Naive thymus-derived CD4-positive, alpha-beta T cell (primary cell): Measurements from ENCODE around the gene FAF1. TPM values are rescaled to one million over a fixed set of nuclear protein-coding genes. Genes with fewer than 3 reads are reported as not detected.
"Not testable (repeated sequence)": the region's sequence is repeated elsewhere in the genome, so short reads cannot be mapped to it uniquely, and the experiment has no call there.

Experiments
- ATAC-seq: fragments of 150-1000 bp; cut with Tn5 transposase; 2 replicates; pipeline ENCODE4 v1.10.0; 2021; ENCODE audit warnings: mild to moderate bottlenecking, moderate library complexity
- CTCF ChIA-PET: fragments of 350-600 bp; sonication (Branson Sonifier 250); formaldehyde crosslinking; loops from one replicate; lab custom pipeline; 2021; ENCODE audit warnings: antibody characterized with exemption; lab: Charles Lee
- POLR2A ChIA-PET: fragments of 350-600 bp; sonication (Branson Sonifier 250); formaldehyde crosslinking; loops from one replicate; lab custom pipeline; 2021; ENCODE audit warnings: antibody characterized with exemption, inconsistent platforms; lab: Charles Lee
- DNase-seq, 9 donors: peaks; one replicate each; pipeline versions ENCODE4 v3.0.0 to v3.0.0-alpha.2; 2020 to 2022; ENCODE audit warnings: mixed read lengths in 1 of 9
- H3K27ac ChIP-seq: one replicate; pipeline ENCODE4 v1.7.0; 2013; ENCODE audit warnings: mild to moderate bottlenecking, low read depth, low read length, moderate library complexity
- H3K27me3 ChIP-seq, 2 donors: one replicate each; pipeline ENCODE4 v1.7.0; 2013; ENCODE audit warnings: low read length in 2 of 2, mild to moderate bottlenecking in 2 of 2, moderate library complexity in 2 of 2; ENCODE audit not compliant: control insufficient read depth in 2 of 2, insufficient read depth in 2 of 2
- H3K36me3 ChIP-seq, 3 experiments: 1 replicate in 2 of 3; 2 replicates in 1 of 3; pipeline ENCODE4 v1.7.0; 2013; ENCODE audit warnings: low read length in 3 of 3, mild to moderate bottlenecking in 3 of 3, moderate library complexity in 1 of 3; ENCODE audit not compliant: insufficient read depth in 3 of 3, control insufficient read depth in 2 of 3
- H3K4me1 ChIP-seq, 2 donors: one replicate each; pipeline ENCODE4 v1.7.0; 2013; ENCODE audit warnings: low read length in 2 of 2, mild to moderate bottlenecking in 2 of 2, moderate library complexity in 1 of 2; ENCODE audit not compliant: control insufficient read depth in 2 of 2, insufficient read depth in 2 of 2
- H3K4me3 ChIP-seq: 2 replicates; pipeline ENCODE4 v1.7.0; 2013; ENCODE audit warnings: mild to moderate bottlenecking, low read length
- H3K9me3 ChIP-seq, 3 experiments: 1 replicate in 2 of 3; 2 replicates in 1 of 3; pipeline ENCODE4 v1.7.0; 2013; ENCODE audit warnings: low read length in 3 of 3; ENCODE audit not compliant: control insufficient read depth in 2 of 3
- H3K27ac Mint-ChIP-seq, 9 donors: one replicate each; pipeline ENCODE4 v1.8.0; 2020 to 2022; ENCODE audit warnings: mixed read lengths in 9 of 9, mild to moderate bottlenecking in 8 of 9, moderate library complexity in 5 of 9, inconsistent platforms in 2 of 9
- H3K27me3 Mint-ChIP-seq, 5 donors: one replicate each; pipeline ENCODE4 v1.8.0; 2021 to 2022; ENCODE audit warnings: mixed read lengths in 5 of 5, mild to moderate bottlenecking in 1 of 5
- H3K36me3 Mint-ChIP-seq, 5 donors: one replicate each; pipeline ENCODE4 v1.8.0; 2020 to 2022; ENCODE audit warnings: mixed read lengths in 5 of 5, mild to moderate bottlenecking in 3 of 5, inconsistent platforms in 1 of 5
- H3K4me1 Mint-ChIP-seq, 7 donors: one replicate each; pipeline ENCODE4 v1.8.0; 2020 to 2022; ENCODE audit warnings: mixed read lengths in 7 of 7, mild to moderate bottlenecking in 3 of 7, inconsistent platforms in 1 of 7
- H3K4me3 Mint-ChIP-seq, 10 donors: one replicate each; pipeline ENCODE4 v1.8.0; 2020 to 2022; ENCODE audit warnings: mild to moderate bottlenecking in 10 of 10, mixed read lengths in 10 of 10, moderate library complexity in 6 of 10, inconsistent platforms in 2 of 10
- H3K9me3 Mint-ChIP-seq, 11 donors: one replicate each; pipeline ENCODE4 v1.8.0; 2020 to 2022; ENCODE audit warnings: mixed read lengths in 11 of 11, mild to moderate bottlenecking in 4 of 11, inconsistent platforms in 1 of 11, moderate library complexity in 1 of 11
- intact Hi-C, 2 donors: fragments of 100-400 bp; cut with micrococcal nuclease; formaldehyde crosslinking; loops; one replicate each; pipeline ENCODE4 v1.15.1; 2023
- polyA plus RNA-seq, 2 donors: library from polyadenylated mRNA; unstranded; fragments of 300-500 nt; fragmentation: Illumina TruSeq; gene quantifications; one replicate each; pipeline ENCODE4 v1.2.3, GENCODE V29; 2021
- total RNA-seq, 6 experiments: library from RNA in 5 of 6; stranded (reverse) in 5 of 6; gene quantifications; 1 replicate in 5 of 6; 2 replicates in 1 of 6; pipeline ENCODE4 v1.2.3 and lab custom pipeline; 2021 to 2026

Gene FAF1
- total and polyA plus RNA-seq, 7 experiments from 2014 or later = 36.9 to 66.6 (median 48.5) TPM

DNA sequence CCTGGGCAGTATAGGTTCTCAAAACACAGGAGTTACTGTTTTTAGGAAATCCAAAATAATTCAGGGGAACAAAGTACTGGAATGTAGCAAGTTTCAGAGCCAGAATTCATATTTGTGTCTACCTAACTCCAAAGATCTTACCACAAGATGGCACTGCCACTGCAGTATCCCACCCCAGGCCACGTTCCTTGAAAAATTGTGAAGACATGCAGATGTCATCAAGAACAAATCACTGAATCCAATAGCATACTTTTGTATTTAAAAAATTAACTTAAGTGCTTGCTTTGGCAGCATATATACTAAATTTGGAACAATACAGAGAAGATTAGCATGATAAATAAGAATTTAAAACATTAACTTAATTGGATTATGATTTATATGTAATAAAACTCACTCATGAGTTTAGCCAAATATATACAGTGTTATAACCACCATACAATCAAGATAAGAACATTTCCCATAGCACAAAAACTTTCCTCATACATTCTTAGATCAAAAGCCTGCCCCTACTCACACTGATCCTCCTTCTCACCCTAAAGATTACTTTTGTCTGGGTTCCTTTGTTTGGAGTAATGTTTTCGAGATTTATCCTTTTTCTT lies 209.9 kb downstream of the FAF1 start:
- H3K27ac Mint-ChIP-seq = no peak overlapping the region
- peaks cover 0 to 37% (median 30%) of the 10 kb centered on the region in 5 donors for H3K36me3 Mint-ChIP-seq
- peaks cover 0 to 7% (median 0%) of the 10 kb centered on the region in 7 donors for H3K4me1 Mint-ChIP-seq
- Histone ChIP-seq H3K36me3 (peaks cover 0 to 19% (median 0%) of the 10 kb centered on the region in 3 experiments), H3K27me3 (no peaks in the 10 kb centered on the region), H3K9me3 (no peaks in the 10 kb centered on the region), H3K4me1 (no peaks in the 10 kb centered on the region), H3K4me3 (no peak overlapping the region), H3K27ac (no peak overlapping the region)
- H3K27me3 Mint-ChIP-seq = no peaks in the 10 kb centered on the region
- peaks cover 0 to 2% (median 0%) of the 10 kb centered on the region in 11 donors for H3K9me3 Mint-ChIP-seq
- CTCF ChIA-PET = no interaction called here
- no peak for DNase-seq
- ATAC-seq = no peak
- POLR2A ChIA-PET = no interaction called here
- no peak overlapping the region for H3K4me3 Mint-ChIP-seq
- intact Hi-C loops = loop anchor here in 1 of 2 donors (1.0 kb wide), 1 partner anchor 439 kb away; no protein-coding TSS in a partner anchor

DNA sequence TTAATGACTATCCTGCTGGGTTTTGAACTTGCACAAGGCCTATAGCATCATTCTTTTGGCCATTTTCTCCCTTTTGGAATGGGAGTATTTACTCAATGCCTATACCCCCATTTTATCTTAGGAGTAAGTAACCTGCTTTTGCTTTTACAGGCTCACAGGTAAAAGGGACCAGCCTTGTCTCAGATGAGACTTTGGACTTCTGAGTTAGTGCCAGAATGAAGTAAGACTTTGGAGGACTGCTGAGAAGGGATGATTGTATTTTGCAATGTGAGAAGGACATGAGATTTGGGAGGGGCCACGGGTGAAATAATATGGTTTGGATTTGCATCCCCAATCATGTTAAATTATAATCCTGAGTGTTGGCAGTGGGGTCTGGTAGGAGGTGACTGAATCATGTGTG lies 212.7 kb downstream of the FAF1 start:
- DNase-seq (no peak), ATAC-seq (no peak)
- Histone ChIP-seq H3K27ac (no peak overlapping the region), H3K4me1 (no peaks in the 10 kb centered on the region), H3K27me3 (no peaks in the 10 kb centered on the region), H3K36me3 (peaks cover 0 to 19% (median 0%) of the 10 kb centered on the region in 3 experiments), H3K4me3 (no peak overlapping the region), H3K9me3 (no peaks in the 10 kb centered on the region)
- Mint-ChIP-seq H3K4me1 (peaks cover 0 to 2% (median 0%) of the 10 kb centered on the region in 7 donors), H3K4me3 (no peak overlapping the region), H3K9me3 (peaks cover 0 to 1% (median 0%) of the 10 kb centered on the region in 11 donors), H3K27me3 (no peaks in the 10 kb centered on the region), H3K27ac (no peak overlapping the region), H3K36me3 (peaks cover 0 to 44% (median 41%) of the 10 kb centered on the region in 5 donors)
- ChIA-PET POLR2A (no interaction called here), CTCF (no interaction called here)
- intact Hi-C loops = no loop called here

DNA sequence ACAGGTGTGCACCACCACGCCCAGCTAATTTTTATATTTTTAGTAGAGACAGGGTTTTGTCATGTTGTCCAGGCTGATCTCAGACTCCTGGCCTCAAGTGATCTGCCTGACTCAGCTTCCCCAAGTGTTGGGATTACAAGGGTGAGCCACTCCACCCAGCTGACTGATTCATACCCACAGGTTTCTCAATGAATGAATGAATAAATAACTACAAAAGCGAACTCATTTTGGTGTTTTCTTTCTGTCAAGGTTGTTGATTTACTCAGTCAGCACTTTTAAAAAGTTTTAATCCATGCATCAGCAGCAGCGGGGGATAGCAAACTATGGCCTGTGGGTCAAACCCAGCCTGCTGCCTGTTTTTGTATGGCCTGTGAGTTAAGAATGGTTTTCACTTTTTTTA lies 217.5 kb downstream of the FAF1 start:
- peaks cover 0 to 7% (median 2%) of the 10 kb centered on the region in 7 donors for H3K4me1 Mint-ChIP-seq
- H3K27me3 Mint-ChIP-seq = no peaks in the 10 kb centered on the region
- H3K27ac Mint-ChIP-seq = no peak overlapping the region
- CTCF ChIA-PET = no interaction called here
- peaks cover 0 to 3% (median 0%) of the 10 kb centered on the region in 11 donors for H3K9me3 Mint-ChIP-seq
- DNase-seq (no peak), ATAC-seq (no peak)
- POLR2A ChIA-PET = no interaction called here
- peaks cover 9 to 62% (median 50%) of the 10 kb centered on the region in 5 donors for H3K36me3 Mint-ChIP-seq
- Histone ChIP-seq H3K27ac (no peak overlapping the region), H3K4me1 (no peaks in the 10 kb centered on the region), H3K9me3 (no peaks in the 10 kb centered on the region), H3K36me3 (peaks cover 0 to 14% (median 0%) of the 10 kb centered on the region in 3 experiments), H3K27me3 (no peaks in the 10 kb centered on the region), H3K4me3 (no peak overlapping the region)
- H3K4me3 Mint-ChIP-seq = no peak overlapping the region
- intact Hi-C loops = no loop called here

DNA sequence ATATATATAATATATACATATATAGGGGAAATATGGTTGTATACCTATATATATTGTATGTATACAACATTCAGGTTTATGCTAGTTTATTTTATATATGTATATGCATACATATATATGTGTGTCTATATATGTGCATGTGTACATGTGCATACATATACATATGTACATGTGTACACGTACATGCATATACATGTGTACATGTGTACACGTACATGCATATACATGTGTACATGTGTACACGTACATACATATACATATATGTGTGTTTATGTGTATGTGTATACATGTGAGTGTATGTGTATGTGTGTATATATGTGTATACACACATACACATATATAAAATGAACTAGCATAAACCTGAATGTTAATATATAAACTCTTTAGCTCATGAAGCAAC lies 220.9 kb downstream of the FAF1 start:
- intact Hi-C loops = no loop called here
- Mint-ChIP-seq H3K9me3 (peaks cover 0 to 1% (median 0%) of the 10 kb centered on the region in 11 donors), H3K4me3 (no peak overlapping the region), H3K27ac (no peak overlapping the region), H3K27me3 (no peaks in the 10 kb centered on the region), H3K4me1 (peaks cover 0 to 7% (median 3%) of the 10 kb centered on the region in 7 donors), H3K36me3 (peaks cover 10 to 50% (median 40%) of the 10 kb centered on the region in 5 donors)
- CTCF ChIA-PET = interaction anchor here (0.7 kb wide), 1 partner anchor 24 kb away, joined by 3 read pairs; no protein-coding TSS in a partner anchor
- H3K36me3 ChIP-seq = peaks cover 0 to 8% (median 0%) of the 10 kb centered on the region in 3 experiments
- H3K9me3 ChIP-seq = no peaks in the 10 kb centered on the region
- POLR2A ChIA-PET = no interaction called here
- ATAC-seq = no peak
- DNase-seq = no peak
- no peak overlapping the region for H3K27ac ChIP-seq
- H3K4me3 ChIP-seq = no peak overlapping the region
- no peaks in the 10 kb centered on the region for H3K27me3 ChIP-seq
- H3K4me1 ChIP-seq = no peaks in the 10 kb centered on the region

DNA sequence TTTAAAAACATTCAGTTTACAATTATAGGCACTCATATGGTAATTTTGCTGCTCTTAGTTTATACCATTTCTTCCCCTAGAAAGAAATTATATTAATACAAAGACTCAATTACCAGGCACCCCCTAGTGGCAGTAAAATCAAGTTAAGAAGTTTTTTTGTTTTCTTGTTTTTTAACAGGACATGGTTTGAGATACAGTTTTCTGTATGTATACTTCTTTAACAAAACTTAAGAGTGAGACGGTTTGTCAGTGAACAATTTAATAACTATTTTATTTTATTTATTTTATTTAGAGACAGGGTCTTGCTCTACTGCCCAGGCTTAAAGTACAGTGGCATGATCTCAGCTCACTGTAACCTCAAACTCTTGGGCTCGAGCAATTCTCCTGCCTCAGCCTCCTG lies 224.6 kb downstream of the FAF1 start:
- H3K36me3 ChIP-seq = peaks cover 0 to 8% (median 0%) of the 10 kb centered on the region in 3 experiments
- no peaks in the 10 kb centered on the region for H3K9me3 ChIP-seq
- peaks cover 0 to 1% (median 0%) of the 10 kb centered on the region in 11 donors for H3K9me3 Mint-ChIP-seq
- H3K4me3 Mint-ChIP-seq = no peak overlapping the region
- intact Hi-C loops = loop anchor here in 1 of 2 donors (1.0 kb wide), 1 partner anchor 367 kb away; no protein-coding TSS in a partner anchor
- no peak overlapping the region for H3K27ac ChIP-seq
- ChIA-PET POLR2A (interaction anchor here (0.6 kb wide), 1 partner anchor 54 kb away, joined by 3 read pairs; no protein-coding TSS in a partner anchor), CTCF (interaction anchor here (0.6 kb wide), 1 partner anchor 55 kb away, joined by 3 read pairs; no protein-coding TSS in a partner anchor)
- no peak for DNase-seq
- no peaks in the 10 kb centered on the region for H3K27me3 ChIP-seq
- no peaks in the 10 kb centered on the region for H3K4me1 ChIP-seq
- no peaks in the 10 kb centered on the region for H3K27me3 Mint-ChIP-seq
- H3K4me1 Mint-ChIP-seq = peaks cover 3 to 19% (median 6%) of the 10 kb centered on the region in 7 donors
- no peak overlapping the region for H3K27ac Mint-ChIP-seq
- H3K36me3 Mint-ChIP-seq = peaks cover 7 to 43% (median 39%) of the 10 kb centered on the region in 5 donors
- H3K4me3 ChIP-seq = no peak overlapping the region
- no peak for ATAC-seq

DNA sequence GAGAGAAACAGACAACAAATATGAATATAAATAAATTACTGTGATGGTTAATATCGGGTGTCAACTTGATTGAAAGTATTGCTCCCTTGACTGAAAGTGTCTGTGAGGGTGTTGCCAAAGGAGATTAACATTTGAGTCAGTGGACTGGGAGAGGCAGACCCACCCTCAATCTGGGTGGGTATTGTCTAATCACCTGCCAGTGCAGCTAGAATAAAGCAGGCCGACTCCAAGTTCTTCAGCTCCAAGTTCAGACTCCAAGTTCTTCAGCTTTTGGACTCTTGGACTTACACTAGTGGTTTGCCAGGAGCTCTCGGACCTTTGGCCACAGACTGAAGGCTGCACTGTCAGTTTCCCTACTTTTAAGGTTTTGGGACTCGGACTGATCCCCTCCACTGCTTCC lies 232.5 kb downstream of the FAF1 start:
- DNase-seq, intact Hi-C loops, POLR2A ChIA-PET, H3K36me3 ChIP-seq, H3K9me3 Mint-ChIP-seq, H3K27ac ChIP-seq, H3K4me1 ChIP-seq, H3K9me3 ChIP-seq, H3K27me3 Mint-ChIP-seq, H3K4me3 Mint-ChIP-seq, H3K27ac Mint-ChIP-seq, H3K4me3 ChIP-seq, ATAC-seq, H3K27me3 ChIP-seq, CTCF ChIA-PET: not testable (repeated sequence)
- H3K36me3 Mint-ChIP-seq = peaks cover 5 to 47% (median 22%) of the 10 kb centered on the region in 5 donors
- H3K4me1 Mint-ChIP-seq = peaks cover 22 to 37% (median 25%) of the 10 kb centered on the region in 7 donors
